A172 (cell line): ENCODE data around the gene MEGF6. TPM values are rescaled to one million over a fixed set of nuclear protein-coding genes. Genes with fewer than 3 reads are reported as not detected.
A peak's percentile ranks its signal among the peaks of the same experiment; 100 is the strongest.

Experiments used
- DNase-seq: peaks from one replicate; pipeline ENCODE4 v3.0.0-alpha.2; 2015; ENCODE audit warnings: low spot score
- total RNA-seq: library from RNA; depleted of rRNA; stranded (reverse); fragments of >200 nt; shearing (Covaris generic); gene quantifications from 2 replicates; pipeline ENCODE4 v1.2.3, GENCODE V29; 2014

MEGF6 gene
- total RNA-seq, 1 experiment from 2014 or later = 21.7 TPM

DNA sequence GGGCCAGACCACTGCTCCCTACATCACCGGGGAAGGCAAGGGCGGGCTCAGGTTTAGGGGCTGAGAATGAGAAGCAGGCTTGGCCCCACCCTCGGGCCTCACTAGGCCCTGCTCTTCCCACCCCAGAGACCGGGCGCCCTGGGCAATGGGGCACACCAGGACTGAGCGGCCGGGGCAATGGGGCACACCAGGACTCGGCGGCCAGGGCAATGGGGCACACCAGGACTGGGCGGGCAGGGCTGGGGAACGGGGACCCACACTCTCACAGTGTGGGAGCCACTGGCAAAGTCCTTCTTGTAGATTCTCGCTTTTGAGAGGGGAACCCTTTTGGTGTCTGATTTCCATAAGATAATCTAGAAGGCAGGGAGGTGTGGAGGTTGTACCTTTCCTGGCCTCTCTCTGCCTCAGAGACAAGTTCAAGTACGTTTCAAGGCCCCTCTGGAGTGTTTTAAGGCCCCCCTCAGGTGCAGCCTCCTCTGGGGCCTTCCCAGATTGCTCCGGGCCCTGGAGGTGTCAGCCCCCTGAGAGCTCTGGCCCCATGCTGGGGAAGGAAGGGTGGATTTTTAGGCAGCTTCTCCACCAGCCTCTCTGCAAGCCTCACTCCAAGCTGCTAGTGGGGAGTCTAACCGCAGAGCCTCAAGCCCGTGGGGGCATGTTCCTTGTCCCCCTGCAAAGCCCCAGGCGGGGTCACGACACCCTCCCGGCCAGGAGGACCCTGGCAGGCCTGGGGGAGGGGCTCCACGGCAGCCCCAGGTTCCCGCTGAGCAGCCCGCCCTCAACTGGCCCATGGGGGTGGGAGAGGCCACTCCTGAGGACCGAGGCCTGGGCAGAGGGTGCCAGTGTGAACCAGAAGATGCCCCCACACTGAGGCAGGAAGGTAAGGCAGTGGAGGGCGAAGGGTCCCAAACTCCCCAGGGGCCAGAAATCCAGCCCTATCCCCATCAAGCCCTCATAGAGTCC lies 90.6 kb downstream of the MEGF6 start:
- no peak for DNase-seq

DNA sequence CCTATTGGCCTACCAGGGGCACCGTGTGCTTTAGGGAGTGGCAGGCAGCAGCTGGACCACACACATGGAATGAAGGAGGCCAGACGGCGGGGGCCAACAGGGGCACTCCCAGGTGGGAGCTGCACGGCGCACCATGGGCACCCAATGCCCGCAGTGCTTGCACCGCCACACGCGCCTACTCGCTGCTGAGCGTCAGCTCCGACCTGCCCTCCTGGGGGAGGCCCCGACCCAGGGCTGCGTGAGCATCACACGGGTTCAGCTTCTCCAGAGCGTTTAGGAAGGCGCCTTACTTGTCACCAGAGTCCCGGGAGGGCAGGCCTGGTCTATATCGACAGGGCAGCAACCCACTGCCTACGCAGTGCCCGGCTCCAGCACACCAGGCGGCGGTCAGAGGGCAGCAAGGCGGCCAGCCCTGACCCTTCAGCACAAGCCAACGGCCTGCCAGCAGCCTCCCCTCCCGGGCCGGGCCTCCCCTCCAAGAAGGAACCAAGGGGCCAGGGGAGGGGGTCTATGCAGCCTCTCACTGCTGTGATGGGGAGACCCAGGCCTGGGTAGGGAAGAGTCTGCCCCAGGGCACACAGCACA lies 91.9 kb downstream of the MEGF6 start:
- DNase-seq = no peak

DNA sequence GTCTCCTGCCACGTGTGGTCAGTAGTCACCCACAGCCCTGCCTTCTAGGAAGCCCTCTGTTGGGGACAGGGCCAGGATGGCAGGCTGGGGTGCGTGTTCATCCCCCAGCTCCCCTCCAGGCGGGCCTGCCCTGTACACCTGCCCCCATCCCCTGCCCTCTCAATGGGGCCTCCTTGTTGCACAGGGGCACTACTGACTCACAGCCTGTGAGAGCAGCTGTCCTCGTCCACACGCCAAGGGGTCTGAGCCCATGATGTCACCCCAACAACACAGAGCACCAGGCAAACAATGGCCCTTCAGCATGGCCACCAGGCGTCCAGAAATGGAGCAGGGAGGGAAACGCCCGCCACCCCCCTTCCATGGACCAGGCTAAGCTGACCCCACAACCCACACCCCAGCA lies 92.6 kb downstream of the MEGF6 start:
- no peak for DNase-seq

DNA sequence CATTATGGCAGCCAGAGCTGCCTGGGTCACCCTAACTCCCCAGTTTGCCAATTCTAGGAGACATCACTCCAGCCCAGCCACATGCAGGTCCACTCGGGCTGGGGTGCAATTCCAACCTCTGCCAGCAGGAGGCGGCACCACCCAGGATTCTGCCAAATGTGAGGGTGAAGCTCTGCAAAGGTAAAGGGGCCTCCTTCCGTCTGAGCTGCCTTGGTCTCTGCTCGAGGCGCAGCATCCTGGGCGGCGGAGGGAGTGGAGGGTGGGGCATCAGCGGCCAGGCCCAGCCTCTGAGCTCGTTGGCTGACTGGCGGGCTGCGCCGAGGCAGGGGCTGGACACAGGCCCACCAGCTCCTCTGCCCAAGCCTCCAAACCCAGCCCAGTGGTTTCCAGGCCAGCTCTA lies 93.1 kb downstream of the MEGF6 start:
- no peak for DNase-seq

DNA sequence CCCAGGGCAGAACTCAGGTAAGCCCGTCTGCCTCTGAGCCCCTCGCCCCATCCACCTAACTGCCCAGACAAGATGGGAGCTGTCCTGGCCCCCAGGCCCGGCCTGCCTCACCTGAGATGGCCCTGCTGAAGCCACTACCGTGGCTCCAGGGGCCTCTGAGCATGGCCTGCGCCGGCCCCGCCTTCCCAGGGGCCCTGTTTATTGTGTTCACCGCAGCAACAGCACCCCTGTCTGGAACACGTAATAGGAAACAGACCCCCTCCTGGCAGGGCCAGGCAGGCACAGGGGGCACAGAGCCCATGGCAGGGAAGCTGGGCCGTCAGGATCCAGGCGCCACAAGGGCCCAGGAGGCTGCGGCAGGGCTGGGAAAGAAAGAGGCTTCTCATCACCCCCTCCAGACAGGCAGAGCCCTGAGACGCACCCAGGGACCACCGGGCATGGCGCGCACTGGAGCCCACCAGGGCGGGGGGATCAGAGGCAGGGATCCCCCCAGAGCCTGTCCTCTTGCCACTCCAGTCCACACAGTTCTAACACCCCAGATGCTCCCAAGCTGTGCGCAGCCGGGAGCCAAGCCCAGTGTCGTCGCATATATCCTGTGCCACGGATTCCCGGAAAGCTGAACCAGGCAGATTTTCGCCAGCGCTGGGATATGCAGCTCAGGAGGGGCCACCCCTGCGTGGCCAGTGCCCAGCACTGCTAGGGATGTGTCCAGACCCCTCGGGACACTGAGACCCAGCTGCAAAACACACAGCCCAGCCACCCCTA lies 94.2 kb downstream of the MEGF6 start:
- no peak for DNase-seq

DNA sequence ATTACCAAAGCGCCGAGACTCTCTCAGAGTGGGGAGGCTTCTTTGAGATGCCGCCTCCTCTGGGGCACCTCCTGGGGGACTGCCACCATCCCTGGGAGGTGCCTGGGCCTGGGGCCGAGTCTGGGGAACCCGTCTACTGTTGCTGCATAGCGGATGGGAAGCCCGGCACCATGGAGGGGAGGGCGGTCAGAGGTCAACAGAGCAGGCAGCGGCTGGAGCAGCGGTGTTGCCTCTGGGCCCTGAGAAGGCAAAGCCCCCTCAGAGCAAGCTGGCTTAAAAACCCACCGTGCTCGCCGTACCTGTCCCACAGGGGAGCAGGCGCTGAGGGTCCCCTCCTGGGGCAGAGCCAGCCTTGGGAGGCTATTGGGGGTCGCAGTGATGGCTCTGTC lies 94.8 kb downstream of the MEGF6 start:
- no peak for DNase-seq

GRCh38 chr1:3515774-3516480 lies 95.4 kb downstream of the MEGF6 start:
- peak; percentile 71 for DNase-seq

GRCh38 chr1:3515272-3515671 lies 96.0 kb downstream of the MEGF6 start:
- no peak for DNase-seq

DNA sequence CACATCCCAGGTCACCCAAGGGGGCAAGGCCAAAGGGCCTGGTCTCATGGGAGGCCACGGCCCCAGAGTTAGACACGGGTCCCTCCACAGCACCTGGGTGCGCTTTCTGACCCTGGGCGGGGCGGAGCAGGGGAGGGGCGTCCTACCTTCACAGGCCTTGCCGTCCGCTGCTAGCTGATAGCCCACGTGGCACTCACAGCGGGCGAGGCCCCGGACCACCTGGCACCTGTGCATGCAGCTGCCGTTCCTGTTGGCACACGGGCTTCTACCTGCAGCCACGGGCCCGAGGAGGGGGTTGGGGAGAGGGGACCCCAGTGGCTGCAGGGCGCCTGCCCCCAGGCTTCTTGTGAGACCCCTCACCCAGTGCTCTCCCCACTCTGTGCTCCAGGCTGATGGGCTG lies 96.9 kb downstream of the MEGF6 start:
- DNase-seq = no peak

DNA sequence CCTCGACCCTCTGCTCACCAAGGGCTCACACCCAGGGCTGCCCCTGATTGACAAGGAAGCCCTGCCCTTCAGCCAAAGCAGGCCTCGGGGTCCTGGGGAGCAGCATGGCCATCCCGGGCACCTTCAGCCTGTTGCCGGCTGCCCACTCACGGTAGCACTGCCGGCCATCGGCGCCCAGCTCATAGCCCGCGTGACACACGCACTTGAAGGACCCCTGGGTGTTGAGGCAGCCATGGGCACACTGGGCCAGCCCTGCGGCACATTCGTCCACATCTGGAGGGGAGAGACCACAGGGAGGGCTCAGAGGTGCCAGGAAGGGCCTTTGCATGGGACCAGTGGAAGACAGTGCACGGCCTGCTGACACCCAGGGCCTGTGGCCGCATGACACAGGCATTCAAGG lies 99.5 kb downstream of the MEGF6 start:
- no peak for DNase-seq

- no peak for DNase-seq
Measured at GRCh38 chr1:3511306-3511705, 100.0 kb downstream of the MEGF6 start.

GRCh38 chr1:3510956-3511250 lies 100.4 kb downstream of the MEGF6 start:
- no peak for DNase-seq

- peak; percentile 65 for DNase-seq
Measured at GRCh38 chr1:3510136-3510955, 101.0 kb downstream of the MEGF6 start.

- DNase-seq = no peak
Measured at GRCh38 chr1:3509721-3510120, 101.6 kb downstream of the MEGF6 start.

GRCh38 chr1:3508757-3509415 lies 102.4 kb downstream of the MEGF6 start:
- no peak for DNase-seq

- DNase-seq = no peak
Measured at GRCh38 chr1:3507636-3508275, 103.6 kb downstream of the MEGF6 start.

- DNase-seq = no peak
Measured at GRCh38 chr1:3506943-3507342, 104.4 kb downstream of the MEGF6 start.

GRCh38 chr1:3506041-3506440 lies 105.3 kb downstream of the MEGF6 start:
- DNase-seq = no peak

DNA sequence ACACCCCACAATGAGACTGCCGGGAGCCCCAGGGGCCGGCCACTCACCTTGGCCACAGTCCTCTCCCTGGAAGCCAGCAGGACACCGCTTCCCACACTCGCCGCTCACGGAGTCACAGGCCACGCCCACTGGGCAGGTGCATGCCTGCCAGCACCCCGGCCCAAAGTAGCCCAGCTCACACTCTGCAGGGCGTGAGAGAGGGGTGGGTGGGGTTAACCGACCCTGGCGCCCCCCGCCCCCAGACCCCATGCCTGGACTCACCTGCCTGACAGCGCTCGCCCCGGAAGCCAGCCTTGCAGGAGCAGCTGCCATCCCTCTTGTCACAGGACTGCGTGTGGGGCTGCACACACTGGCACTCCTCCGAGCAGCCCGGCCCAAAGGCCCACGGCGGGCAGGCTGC lies 106.1 kb downstream of the MEGF6 start:
- DNase-seq = no peak

DNA sequence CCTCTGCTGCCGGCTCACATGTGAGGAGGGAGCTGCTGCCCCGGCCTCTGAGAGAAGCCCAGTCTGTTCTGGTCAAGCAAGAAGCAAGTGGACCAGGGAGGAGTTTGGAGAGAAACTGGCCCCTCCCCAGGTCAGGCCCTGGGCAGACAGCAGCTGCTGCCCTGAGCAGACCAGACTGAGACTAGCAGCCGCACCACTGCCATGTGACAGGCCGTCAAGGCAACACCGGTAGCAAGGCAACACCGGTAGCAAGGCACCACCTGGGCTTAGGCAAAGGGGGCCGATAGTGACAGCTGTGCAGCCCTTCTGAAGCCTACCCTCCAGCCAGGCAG lies 106.5 kb downstream of the MEGF6 start:
- peak; percentile 64 for DNase-seq
